Activated B cell treated with CpG ODN at 0.5 μM for 24 hours (primary cell): ENCODE results near the gene INPP1. TPM values are rescaled to one million over a fixed set of nuclear protein-coding genes. Genes with fewer than 3 reads are reported as not detected.

Source experiments
- ATAC-seq: fragments of 200-7000 bp; cut with Tn5 transposase; one replicate; pipeline ENCODE4 v1.10.0; 2021; ENCODE audit warnings: low read depth, mild to moderate bottlenecking, moderate library complexity
- CTCF ChIA-PET: fragments of 350-600 bp; sonication (Branson Sonifier 250); formaldehyde crosslinking; loops from one replicate; lab custom pipeline; 2021; ENCODE audit warnings: antibody characterized with exemption; lab: Charles Lee
- POLR2A ChIA-PET: fragments of 350-600 bp; sonication (Branson Sonifier 250); formaldehyde crosslinking; loops from one replicate; lab custom pipeline; 2021; ENCODE audit warnings: antibody characterized with exemption; lab: Charles Lee
- DNase-seq: peaks from one replicate; pipeline ENCODE4 v3.0.0; 2022
- H3K27ac Mint-ChIP-seq: one replicate; pipeline ENCODE4 v1.8.0; 2020; ENCODE audit warnings: mixed read lengths
- H3K27me3 Mint-ChIP-seq: one replicate; pipeline ENCODE4 v1.8.0; 2021; ENCODE audit warnings: mixed read lengths
- H3K36me3 Mint-ChIP-seq: one replicate; pipeline ENCODE4 v1.8.0; 2021; ENCODE audit warnings: low read depth, mixed read lengths
- H3K4me1 Mint-ChIP-seq: one replicate; pipeline ENCODE4 v1.8.0; 2021; ENCODE audit warnings: mixed read lengths
- H3K4me3 Mint-ChIP-seq: one replicate; pipeline ENCODE4 v1.8.0; 2020; ENCODE audit warnings: mild to moderate bottlenecking, mixed read lengths
- H3K9me3 Mint-ChIP-seq: one replicate; pipeline ENCODE4 v1.8.0; 2020; ENCODE audit warnings: mixed read lengths
- CTCF ChIP-seq: fragments of 200-600 bp; IDR thresholded peaks from one replicate; pipeline ENCODE4 v1.8.0; 2022; ENCODE audit warnings: antibody characterized with exemption, mild to moderate bottlenecking
- intact Hi-C: fragments of 100-400 bp; cut with micrococcal nuclease; formaldehyde crosslinking; loops from one replicate; pipeline ENCODE4 v1.15.1; 2024
- total RNA-seq: library from RNA; stranded (reverse); gene quantifications from 2 replicates; pipeline ENCODE4 v1.2.3, GENCODE V29; 2022

Gene INPP1
- total RNA-seq, 1 donor from 2014 or later, result 4.2 TPM

- Mint-ChIP-seq H3K4me3 (peak overlapping the region; percentile 83), H3K9me3 (no peaks in the 10 kb centered on the region), H3K27ac (peak overlapping the region; percentile 86), H3K36me3 (no peaks in the 10 kb centered on the region), H3K4me1 (peaks cover 18% of the 10 kb centered on the region), H3K27me3 (no peaks in the 10 kb centered on the region)
- intact Hi-C loops, result loop anchor here (5.0 kb wide), 2 partner anchors 475 to 1270 kb away; partner anchors contain the start of genes GLS and NABP1
- POLR2A ChIA-PET, result interaction anchor here (0.6 to 1.6 kb wide), 3 partner anchors 127 to 1271 kb away, joined by 3 read pairs; partner anchors contain the start of gene NEMP2
- DNase-seq, result no peak
- no peak for TF ChIP-seq CTCF
- no peak for ATAC-seq
- CTCF ChIA-PET, result interaction anchor here (0.6 kb wide), 1 partner anchor 1311 kb away, joined by 3 read pairs; no protein-coding TSS in a partner anchor
These were observed 63.9 kb downstream of the INPP1 start for GRCh38 chr2:190407246-190407661.

- H3K4me3 Mint-ChIP-seq, result peak within 1 kb of the TSS; percentile 84
- DNase-seq (peak; percentile 69), ATAC-seq (peak; percentile 69)
- ChIA-PET CTCF (interaction anchor here (0.6 kb wide), 1 partner anchor 1312 kb away, joined by 3 read pairs; no protein-coding TSS in a partner anchor), POLR2A (interaction anchor here (0.5 to 1.6 kb wide), 4 partner anchors 126 to 1271 kb away, joined by 3 to 5 read pairs (median 3); partner anchors contain the start of gene NEMP2)
- H3K9me3 Mint-ChIP-seq, result no peaks in the 10 kb centered on the region
- TF ChIP-seq CTCF, result no peak
- intact Hi-C loops, result loop anchor here (1.0 to 5.0 kb wide), 6 partner anchors 89 to 1269 kb away; partner anchors contain the start of genes GLS, HIBCH, NAB1 and NABP1
- H3K27me3 Mint-ChIP-seq, result no peaks in the 10 kb centered on the region
- H3K4me1 Mint-ChIP-seq, result peaks cover 18% of the 10 kb centered on the region
- peak within 1 kb of the TSS; percentile 86 for H3K27ac Mint-ChIP-seq
- no peaks in the 10 kb centered on the region for H3K36me3 Mint-ChIP-seq
These were observed 64.5 kb downstream of the INPP1 start, which contains the start of gene MFSD6 for GRCh38 chr2:190407662-190408537. Gene MFSD6 (plus strand): TSS chr2:190408355. CDS start chr2:190436030, 27,675 bp downstream.

- H3K36me3 Mint-ChIP-seq, result no peaks in the 10 kb centered on the region
- DNase-seq (no peak), ATAC-seq (peak; percentile 55)
- TF ChIP-seq CTCF, result no peak
- no peaks in the 10 kb centered on the region for H3K9me3 Mint-ChIP-seq
- ChIA-PET CTCF (no interaction called here), POLR2A (interaction anchor here (0.5 to 1.6 kb wide), 3 partner anchors 271 to 646 kb away, joined by 3 to 5 read pairs (median 4); no protein-coding TSS in a partner anchor)
- peaks cover 26% of the 10 kb centered on the region for H3K4me1 Mint-ChIP-seq
- peak overlapping the region; percentile 84 for H3K4me3 Mint-ChIP-seq
- peak overlapping the region; percentile 86 for H3K27ac Mint-ChIP-seq
- H3K27me3 Mint-ChIP-seq, result no peaks in the 10 kb centered on the region
- intact Hi-C loops, result loop anchor here (1.0 to 5.0 kb wide), 6 partner anchors 90 to 1269 kb away; partner anchors contain the start of genes GLS, HIBCH, NAB1 and NABP1
These were observed 65.3 kb downstream of the INPP1 start for GRCh38 chr2:190408538-190409271.

- ATAC-seq (no peak), DNase-seq (no peak)
- intact Hi-C loops, result loop anchor here (2.0 to 5.0 kb wide), 5 partner anchors 91 to 1268 kb away; partner anchors contain the start of genes GLS, HIBCH, NAB1 and NABP1
- no peaks in the 10 kb centered on the region for H3K36me3 Mint-ChIP-seq
- peak overlapping the region; percentile 84 for H3K4me3 Mint-ChIP-seq
- CTCF ChIA-PET, result interaction anchor here (0.9 kb wide), 1 partner anchor 270 kb away, joined by 3 read pairs; no protein-coding TSS in a partner anchor
- no peaks in the 10 kb centered on the region for H3K27me3 Mint-ChIP-seq
- H3K9me3 Mint-ChIP-seq, result no peaks in the 10 kb centered on the region
- H3K27ac Mint-ChIP-seq, result peak overlapping the region; percentile 41
- peaks cover 30% of the 10 kb centered on the region for H3K4me1 Mint-ChIP-seq
- no peak for TF ChIP-seq CTCF
- POLR2A ChIA-PET, result interaction anchor here (1.1 to 1.8 kb wide), 2 partner anchors 23 to 124 kb away, joined by 3 to 6 read pairs; no protein-coding TSS in a partner anchor
These were observed 66.2 kb downstream of the INPP1 start for GRCh38 chr2:190409616-190410015.
